PC-9 (cell line): ENCODE measurements around the gene SLCO2A1. TPM values are rescaled to one million over a fixed set of nuclear protein-coding genes. Genes with fewer than 3 reads are reported as not detected.

ENCODE experiments used
- BruUV-seq: library from RNA; stranded (reverse); fragments of 400-500 nt; replicated peaks from 2 replicates; lab custom pipeline; 2021; lab: Mats Ljungman, UMichigan
- CTCF ChIA-PET: fragments of 300-600 bp; sonication (Branson Sonifier 250); formaldehyde crosslinking; loops from one replicate; lab custom pipeline; 2022; ENCODE audit warnings: antibody characterized with exemption; lab: Charles Lee
- POLR2A ChIA-PET: fragments of 300-600 bp; sonication (Branson Sonifier 250); formaldehyde crosslinking; loops from one replicate; lab custom pipeline; 2022; ENCODE audit warnings: antibody characterized with exemption; ENCODE audit not compliant: unreplicated experiment; lab: Charles Lee
- DNase-seq, 2 experiments: peaks; one replicate each; pipeline versions ENCODE4 v3.0.0 to v3.0.0-alpha.2; 2015 to 2022; ENCODE audit warnings: mixed read lengths in 1 of 2
- H2AFZ ChIP-seq: fragments of 200-600 bp; sonication (generic); 2 replicates; pipeline ENCODE4 v1.8.1; 2017; ENCODE audit warnings: antibody characterized with exemption
- H3F3A ChIP-seq: fragments of 200-600 bp; sonication (generic); 2 replicates; pipeline ENCODE4 v1.8.1; 2017; ENCODE audit warnings: antibody characterized with exemption, mild to moderate bottlenecking, low read depth; ENCODE audit not compliant: insufficient read depth
- H3K27ac ChIP-seq: fragments of 200-600 bp; sonication (generic); 2 replicates; pipeline ENCODE4 v1.6.1; 2016; ENCODE audit warnings: mixed run types
- H3K27me3 ChIP-seq: fragments of 200-600 bp; sonication (generic); 2 replicates; pipeline ENCODE4 v1.6.1; 2016; ENCODE audit warnings: low read depth, mixed run types; ENCODE audit not compliant: insufficient read depth
- H3K36me3 ChIP-seq: fragments of 200-600 bp; sonication (generic); 2 replicates; pipeline ENCODE4 v1.6.1; 2016; ENCODE audit warnings: low read depth, mixed run types
- H3K4me1 ChIP-seq: fragments of 200-600 bp; sonication (generic); replicated peaks from 2 replicates; pipeline ENCODE4 v1.6.1; 2016; ENCODE audit warnings: mixed run types; ENCODE audit not compliant: insufficient read depth
- H3K4me2 ChIP-seq: fragments of 200-600 bp; sonication (generic); 2 replicates; pipeline ENCODE4 v1.6.1; 2017; ENCODE audit warnings: mixed run types
- H3K4me3 ChIP-seq: fragments of 200-600 bp; sonication (generic); 2 replicates; pipeline ENCODE4 v1.6.1; 2016; ENCODE audit warnings: mixed run types
- H3K79me2 ChIP-seq: fragments of 200-600 bp; sonication (generic); 2 replicates; pipeline ENCODE4 v1.6.1; 2017; ENCODE audit warnings: low read depth, mixed run types
- H3K9me2 ChIP-seq: fragments of 200-600 bp; sonication (generic); 2 replicates; pipeline ENCODE4 v1.8.1; 2017; ENCODE audit warnings: mild to moderate bottlenecking; ENCODE audit not compliant: insufficient read depth
- H3K9me3 ChIP-seq: fragments of 200-600 bp; sonication (generic); 2 replicates; pipeline ENCODE4 v1.8.1; 2016; ENCODE audit warnings: low read depth; ENCODE audit not compliant: insufficient read depth
- H4K20me1 ChIP-seq: fragments of 200-600 bp; sonication (generic); 2 replicates; pipeline ENCODE4 v1.8.1; 2017; ENCODE audit not compliant: insufficient read depth
- EZH2 ChIP-seq: fragments of 200-600 bp; sonication (generic); IDR thresholded peaks from 2 replicates; pipeline ENCODE4 v1.8.0; 2017; ENCODE audit warnings: antibody characterized with exemption, low read depth
- intact Hi-C: fragments of 100-400 bp; cut with micrococcal nuclease; formaldehyde crosslinking; loops from one replicate; pipeline ENCODE4 v1.10.0; 2022; ENCODE audit not compliant: unreplicated experiment
- total RNA-seq: library from RNA; stranded (reverse); gene quantifications from 2 replicates; pipeline ENCODE4 v1.2.3, GENCODE V29; 2021
- TF ChIP-seq, protein P1 (sequence below): fragments of 200-600 bp; sonication (generic); conservative IDR thresholded peaks from 2 replicates; pipeline ENCODE4 v1.6.1; 2017; ENCODE audit warnings: mixed run types, antibody characterized with exemption, mild to moderate bottlenecking, moderate library complexity

SLCO2A1 gene
- total RNA-seq, 1 experiment from 2014 or later: 0.44 TPM

DNA sequence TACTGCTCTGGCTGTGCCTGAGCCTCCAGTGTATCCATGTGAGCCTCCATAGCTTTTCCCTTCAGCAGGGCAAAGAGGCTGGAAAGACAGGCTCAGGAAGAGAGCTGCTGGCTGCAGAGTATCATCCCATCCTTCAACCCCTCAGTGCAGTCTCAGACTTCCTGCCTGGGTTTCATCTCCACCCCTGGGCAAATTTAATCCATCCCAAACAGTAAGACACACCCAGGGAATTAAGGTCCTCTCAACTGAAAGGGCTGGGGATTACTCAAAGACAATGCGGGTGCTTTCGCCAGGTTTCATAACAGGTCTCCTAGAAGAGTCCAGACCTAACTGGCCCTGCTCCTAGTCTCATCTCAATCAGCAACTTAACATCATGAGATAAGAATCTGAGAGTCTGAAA lies 15.5 kb downstream of the SLCO2A1 start:
- H3F3A ChIP-seq: peaks cover 8% of the 10 kb centered on the region
- TF ChIP-seq EZH2: no peak
- TF ChIP-seq, protein P1, sequence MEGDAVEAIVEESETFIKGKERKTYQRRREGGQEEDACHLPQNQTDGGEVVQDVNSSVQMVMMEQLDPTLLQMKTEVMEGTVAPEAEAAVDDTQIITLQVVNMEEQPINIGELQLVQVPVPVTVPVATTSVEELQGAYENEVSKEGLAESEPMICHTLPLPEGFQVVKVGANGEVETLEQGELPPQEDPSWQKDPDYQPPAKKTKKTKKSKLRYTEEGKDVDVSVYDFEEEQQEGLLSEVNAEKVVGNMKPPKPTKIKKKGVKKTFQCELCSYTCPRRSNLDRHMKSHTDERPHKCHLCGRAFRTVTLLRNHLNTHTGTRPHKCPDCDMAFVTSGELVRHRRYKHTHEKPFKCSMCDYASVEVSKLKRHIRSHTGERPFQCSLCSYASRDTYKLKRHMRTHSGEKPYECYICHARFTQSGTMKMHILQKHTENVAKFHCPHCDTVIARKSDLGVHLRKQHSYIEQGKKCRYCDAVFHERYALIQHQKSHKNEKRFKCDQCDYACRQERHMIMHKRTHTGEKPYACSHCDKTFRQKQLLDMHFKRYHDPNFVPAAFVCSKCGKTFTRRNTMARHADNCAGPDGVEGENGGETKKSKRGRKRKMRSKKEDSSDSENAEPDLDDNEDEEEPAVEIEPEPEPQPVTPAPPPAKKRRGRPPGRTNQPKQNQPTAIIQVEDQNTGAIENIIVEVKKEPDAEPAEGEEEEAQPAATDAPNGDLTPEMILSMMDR: no peak
- BruUV-seq: no TSS peak
- intact Hi-C loops: no loop called here
- no peaks in the 10 kb centered on the region for H3K79me2 ChIP-seq
- no peak overlapping the region for H3K4me2 ChIP-seq
- H2AFZ ChIP-seq: no peak overlapping the region
- H3K27me3 ChIP-seq: no peaks in the 10 kb centered on the region
- no peaks in the 10 kb centered on the region for H3K9me3 ChIP-seq
- ChIA-PET CTCF (no interaction called here), POLR2A (no interaction called here)
- no peaks in the 10 kb centered on the region for H4K20me1 ChIP-seq
- H3K9me2 ChIP-seq: no peaks in the 10 kb centered on the region
- peaks cover 10% of the 10 kb centered on the region for H3K4me1 ChIP-seq
- H3K27ac ChIP-seq: no peak overlapping the region
- DNase-seq: no peak
- no peak overlapping the region for H3K4me3 ChIP-seq
- no peaks in the 10 kb centered on the region for H3K36me3 ChIP-seq

DNA sequence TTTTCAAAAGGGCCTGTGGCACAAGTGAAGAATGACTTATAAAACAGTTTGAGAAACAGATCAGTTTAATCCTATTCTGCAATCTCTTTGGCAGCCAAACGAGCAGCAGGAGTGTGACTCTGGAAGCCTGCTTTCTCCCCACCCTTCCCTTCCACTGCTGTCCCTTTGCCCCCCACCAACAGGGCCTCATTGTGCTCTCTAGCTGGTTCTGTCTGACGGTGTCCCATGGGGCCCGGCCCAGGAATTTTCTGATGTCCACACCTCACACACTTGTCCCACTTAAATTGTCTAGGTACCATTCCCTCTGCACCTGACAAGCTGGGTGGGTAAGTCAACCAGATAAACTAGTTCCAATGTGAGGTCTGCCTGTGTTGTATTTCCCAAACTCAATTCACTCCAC lies 16.4 kb downstream of the SLCO2A1 start:
- no peak for TF ChIP-seq EZH2
- TF ChIP-seq, protein P1: no peak
- Histone ChIP-seq H3K4me1 (peaks cover 17% of the 10 kb centered on the region), H3K9me3 (no peaks in the 10 kb centered on the region), H3F3A (peaks cover 17% of the 10 kb centered on the region), H3K4me3 (no peak overlapping the region), H4K20me1 (no peaks in the 10 kb centered on the region), H3K4me2 (no peak overlapping the region), H3K9me2 (no peaks in the 10 kb centered on the region), H3K27me3 (no peaks in the 10 kb centered on the region), H3K79me2 (no peaks in the 10 kb centered on the region), H2AFZ (no peak overlapping the region), H3K27ac (no peak overlapping the region), H3K36me3 (no peaks in the 10 kb centered on the region)
- no TSS peak for BruUV-seq
- ChIA-PET CTCF (no interaction called here), POLR2A (no interaction called here)
- no peak for DNase-seq
- intact Hi-C loops: no loop called here

DNA sequence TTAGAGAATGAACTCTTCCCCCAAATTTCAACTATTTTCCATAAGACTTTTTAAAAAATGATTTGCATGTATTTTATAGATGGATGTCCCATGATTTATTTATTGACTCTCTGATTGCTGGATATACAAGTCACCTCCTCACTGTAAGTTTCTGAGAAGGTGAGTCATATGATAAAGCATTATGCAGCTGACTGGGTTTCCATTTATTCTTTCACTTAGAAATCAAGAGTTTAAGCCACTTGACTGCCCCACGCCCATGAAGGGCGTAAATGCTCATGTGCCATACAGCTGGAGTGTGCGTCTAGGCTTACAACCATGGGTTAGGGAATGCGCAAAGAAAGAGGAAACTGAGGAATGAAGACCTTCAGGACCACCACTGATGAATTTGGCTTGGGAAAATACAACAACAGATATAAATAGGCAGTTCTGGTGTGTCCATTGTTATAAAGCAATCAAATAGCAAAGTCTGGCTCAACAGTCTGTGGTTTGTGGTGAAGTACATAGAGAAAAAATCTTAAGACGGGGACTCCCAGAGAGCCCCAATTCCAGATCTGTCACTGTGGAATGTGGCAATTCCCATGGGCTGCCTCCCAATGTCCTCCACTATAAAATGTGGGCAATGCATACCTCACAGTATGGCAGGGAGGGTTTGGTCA lies 20.3 kb downstream of the SLCO2A1 start:
- no peak for TF ChIP-seq EZH2
- TF ChIP-seq, protein P1: no peak
- H3F3A ChIP-seq: peaks cover 24% of the 10 kb centered on the region
- intact Hi-C loops: no loop called here
- no peak for DNase-seq
- no TSS peak for BruUV-seq
- no peaks in the 10 kb centered on the region for H3K9me3 ChIP-seq
- H3K36me3 ChIP-seq: no peaks in the 10 kb centered on the region
- H3K4me1 ChIP-seq: peaks cover 22% of the 10 kb centered on the region
- H3K27ac ChIP-seq: peak overlapping the region; percentile 37; the same call in 1 of the 2 replicates
- no peaks in the 10 kb centered on the region for H3K79me2 ChIP-seq
- H2AFZ ChIP-seq: no peak overlapping the region
- ChIA-PET CTCF (no interaction called here), POLR2A (interaction anchor here (0.5 kb wide), 1 partner anchor 295 kb away, joined by 4 read pairs; no protein-coding TSS in a partner anchor)
- no peaks in the 10 kb centered on the region for H4K20me1 ChIP-seq
- no peak overlapping the region for H3K4me3 ChIP-seq
- no peaks in the 10 kb centered on the region for H3K9me2 ChIP-seq
- H3K27me3 ChIP-seq: no peaks in the 10 kb centered on the region
- peak overlapping the region; percentile 23 for H3K4me2 ChIP-seq
